GM18873 (cell line): ENCODE results near the gene NOTCH1.

Experiments
- ATAC-seq: cut with Tn5 transposase; IDR thresholded peaks from one replicate; pipeline ENCODE4 v1.9.1; 2021; ENCODE audit warnings: mild to moderate bottlenecking, moderate library complexity, moderate number of reproducible peaks; ENCODE audit not compliant: unreplicated experiment, low FRiP score

NOTCH1 gene

GRCh38 chr9:136448655-136449054 is 97.2 kb downstream of the NOTCH1 start:
- no peak for ATAC-seq

- no peak for ATAC-seq
Measured at GRCh38 chr9:136447173-136447778, 98.6 kb downstream of the NOTCH1 start.

GRCh38 chr9:136445799-136446198 is 100.0 kb downstream of the NOTCH1 start:
- ATAC-seq: no peak
